Right lobe of liver (tissue), 6 donors: ENCODE data around the gene ABHD1. TPM values are rescaled to one million over a fixed set of nuclear protein-coding genes. Genes with fewer than 3 reads are reported as not detected.
A peak's percentile ranks its signal among the peaks of the same experiment; 100 is the strongest.

ENCODE experiments used
- ATAC-seq, 4 donors: fragments of 200-7000 bp; cut with Tn5 transposase; one replicate each; pipeline ENCODE4 v1.9.1; 2020; ENCODE audit warnings: mild to moderate bottlenecking in 4 of 4, moderate library complexity in 4 of 4
- DNase-seq, 3 donors: peaks; one replicate each; pipeline ENCODE4 v3.0.0-alpha.2; 2020
- H3K27ac ChIP-seq, 3 donors: fragments of 200-600 bp; one replicate each; pipeline ENCODE4 v1.8.0; 2022
- H3K27me3 ChIP-seq, 2 donors: fragments of 200-600 bp; one replicate each; pipeline ENCODE4 v1.8.0; 2022
- H3K36me3 ChIP-seq, 4 donors: fragments of 200-600 bp; sonication (generic) in 1 of 4; one replicate each; pipeline versions ENCODE4 v1.5.1 to v1.8.0; 2017 to 2022; ENCODE audit warnings: control low read depth in 1 of 4
- H3K4me1 ChIP-seq, 4 donors: fragments of 200-600 bp; sonication (generic) in 1 of 4; one replicate each; pipeline versions ENCODE4 v1.5.1 to v1.8.0; 2017 to 2022; ENCODE audit warnings: control low read depth in 1 of 4
- H3K4me3 ChIP-seq, 3 donors: fragments of 200-600 bp; one replicate each; pipeline ENCODE4 v1.8.0; 2022
- H3K9me3 ChIP-seq, 4 donors: fragments of 200-600 bp; sonication (generic) in 1 of 4; one replicate each; pipeline versions ENCODE4 v1.5.1 to v1.8.0; 2017 to 2022; ENCODE audit warnings: control low read depth in 1 of 4
- POLR2A ChIP-seq: fragments of 450-650 bp; IDR thresholded peaks from one replicate; pipeline ENCODE4 v1.6.1; 2017; ENCODE audit warnings: antibody characterized with exemption, mild to moderate bottlenecking
- WGBS: methylation state at CpG from one replicate; pipeline ENCODE4 v1.1.6; 2018; ENCODE audit warnings: low coverage, low lambda C conversion rate; ENCODE audit not compliant: insufficient coverage; ENCODE audit errors: missing lambda C conversion rate; 5-methylcytosine and 5-hydroxymethylcytosine counted together
- intact Hi-C, 2 donors: fragments of 100-400 bp; cut with DNase I; formaldehyde crosslinking; loops; one replicate each; pipeline versions ENCODE4 v1.11.2 to v1.14.1; 2022
- total RNA-seq, 6 experiments: library from RNA; depleted of rRNA in 2 of 6; stranded (reverse); fragments of >200 nt in 2 of 6; fragmentation: NEBNext Ultra II Directional in 3 of 6; extraction: Animal tissue kit (Norgen Biotek cat#: 25700) in 3 of 6; gene quantifications; one replicate each; pipeline versions ENCODE4 v1.1.0 to v1.2.4, GENCODE V29; 2016 to 2023
- TF ChIP-seq, protein P1 (sequence below), 4 donors: fragments of 200-600 bp in 3 of 4; fragments of 450-650 bp in 1 of 4; IDR thresholded peaks; one replicate each; pipeline versions ENCODE4 v1.5.1 to v1.8.0; 2016 to 2022; ENCODE audit warnings: antibody characterized with exemption in 4 of 4, mild to moderate bottlenecking in 2 of 4
- donor health status: DM: no; HTN: yes; CAD: no.
- donor health status: DM: no; HTN: no; CAD: no.
- donor health status: DM: no; HTN: no; CAD: no.
- donor health status: DM: no; HTN: yes; CAD: no.
- donor health status: DM: no; HTN: yes; CAD: no.

ABHD1 gene
- total RNA-seq, 6 experiments from 2014 or later = 0.74 to 3.2 (median 1.1) TPM

DNA sequence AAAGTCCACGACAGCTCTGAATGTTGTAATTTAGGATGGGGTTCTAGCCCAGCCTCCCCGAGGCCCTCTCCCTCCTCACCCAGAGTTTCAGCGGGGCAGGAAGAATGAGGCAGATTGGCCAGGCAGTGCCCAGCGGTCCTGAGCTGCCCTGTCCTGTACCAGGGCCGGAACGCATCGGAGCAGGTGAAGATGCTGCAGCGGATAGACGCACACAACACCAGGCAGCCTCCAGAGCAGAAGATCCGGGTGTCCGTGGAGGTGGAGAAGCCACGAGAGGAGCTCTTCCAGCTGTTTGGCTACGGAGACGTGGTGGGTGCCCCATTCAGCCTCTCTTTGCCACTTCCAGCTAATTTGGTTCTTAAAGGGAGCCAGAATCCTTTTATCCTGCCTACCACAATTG, 26.3 kb upstream of the ABHD1 start:
- H3K27ac ChIP-seq = peak overlapping the region in 1 of 3 donors; percentile 90
- no peak for DNase-seq
- peaks cover 0 to 45% (median 18%) of the 10 kb centered on the region in 4 donors for H3K4me1 ChIP-seq
- 77% methylated on average over 7 of the region's 14 CpGs for WGBS
- H3K27me3 ChIP-seq = no peaks in the 10 kb centered on the region
- H3K4me3 ChIP-seq = no peak overlapping the region
- TF ChIP-seq, protein P1, sequence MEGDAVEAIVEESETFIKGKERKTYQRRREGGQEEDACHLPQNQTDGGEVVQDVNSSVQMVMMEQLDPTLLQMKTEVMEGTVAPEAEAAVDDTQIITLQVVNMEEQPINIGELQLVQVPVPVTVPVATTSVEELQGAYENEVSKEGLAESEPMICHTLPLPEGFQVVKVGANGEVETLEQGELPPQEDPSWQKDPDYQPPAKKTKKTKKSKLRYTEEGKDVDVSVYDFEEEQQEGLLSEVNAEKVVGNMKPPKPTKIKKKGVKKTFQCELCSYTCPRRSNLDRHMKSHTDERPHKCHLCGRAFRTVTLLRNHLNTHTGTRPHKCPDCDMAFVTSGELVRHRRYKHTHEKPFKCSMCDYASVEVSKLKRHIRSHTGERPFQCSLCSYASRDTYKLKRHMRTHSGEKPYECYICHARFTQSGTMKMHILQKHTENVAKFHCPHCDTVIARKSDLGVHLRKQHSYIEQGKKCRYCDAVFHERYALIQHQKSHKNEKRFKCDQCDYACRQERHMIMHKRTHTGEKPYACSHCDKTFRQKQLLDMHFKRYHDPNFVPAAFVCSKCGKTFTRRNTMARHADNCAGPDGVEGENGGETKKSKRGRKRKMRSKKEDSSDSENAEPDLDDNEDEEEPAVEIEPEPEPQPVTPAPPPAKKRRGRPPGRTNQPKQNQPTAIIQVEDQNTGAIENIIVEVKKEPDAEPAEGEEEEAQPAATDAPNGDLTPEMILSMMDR (IDR thresholded peaks at IDR 0.05) = no peak
- TF ChIP-seq POLR2A = no peak
- ATAC-seq = no peak
- H3K9me3 ChIP-seq = no peaks in the 10 kb centered on the region
- intact Hi-C loops = loop anchor here (10.0 kb wide), 3 partner anchors 97 to 197 kb away; partner anchors contain the start of gene DNAJC5G (in 1 of the 2)
- H3K36me3 ChIP-seq = peaks cover 0 to 38% (median 15%) of the 10 kb centered on the region in 4 donors

DNA sequence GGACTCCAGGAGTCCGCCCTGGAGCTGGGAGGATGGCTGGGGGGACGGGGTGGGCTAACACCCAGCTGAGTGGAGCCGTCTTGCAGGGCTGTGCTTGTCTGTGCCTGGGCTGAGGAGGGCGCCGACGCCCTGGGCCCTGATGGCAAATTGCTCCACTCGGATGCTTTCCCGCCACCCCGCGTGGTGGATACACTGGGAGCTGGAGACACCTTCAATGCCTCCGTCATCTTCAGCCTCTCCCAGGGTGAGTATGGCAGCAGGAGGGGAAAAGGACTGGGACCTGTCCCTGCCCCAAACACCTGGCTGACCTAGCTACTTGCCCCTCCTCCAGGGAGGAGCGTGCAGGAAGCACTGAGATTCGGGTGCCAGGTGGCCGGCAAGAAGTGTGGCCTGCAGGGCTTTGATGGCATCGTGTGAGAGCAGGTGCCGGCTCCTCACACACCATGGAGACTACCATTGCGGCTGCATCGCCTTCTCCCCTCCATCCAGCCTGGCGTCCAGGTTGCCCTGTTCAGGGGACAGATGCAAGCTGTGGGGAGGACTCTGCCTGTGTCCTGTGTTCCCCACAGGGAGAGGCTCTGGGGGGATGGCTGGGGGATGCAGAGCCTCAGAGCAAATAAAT, 24.2 kb upstream of the ABHD1 start:
- TF ChIP-seq, protein P1 (IDR thresholded peaks at IDR 0.05) = no peak
- no peak for DNase-seq
- ATAC-seq = no peak
- Histone ChIP-seq H3K4me3 (no peak overlapping the region), H3K9me3 (no peaks in the 10 kb centered on the region), H3K4me1 (peaks cover 0 to 25% (median 11%) of the 10 kb centered on the region in 4 donors), H3K36me3 (peaks cover 0 to 38% (median 15%) of the 10 kb centered on the region in 4 donors), H3K27me3 (no peaks in the 10 kb centered on the region), H3K27ac (no peak overlapping the region)
- intact Hi-C loops = loop anchor here (10.0 kb wide), 3 partner anchors 95 to 195 kb away; partner anchors contain the start of gene DNAJC5G (in 1 of the 2)
- WGBS = 87% methylated on average over 3 of the region's 19 CpGs

DNA sequence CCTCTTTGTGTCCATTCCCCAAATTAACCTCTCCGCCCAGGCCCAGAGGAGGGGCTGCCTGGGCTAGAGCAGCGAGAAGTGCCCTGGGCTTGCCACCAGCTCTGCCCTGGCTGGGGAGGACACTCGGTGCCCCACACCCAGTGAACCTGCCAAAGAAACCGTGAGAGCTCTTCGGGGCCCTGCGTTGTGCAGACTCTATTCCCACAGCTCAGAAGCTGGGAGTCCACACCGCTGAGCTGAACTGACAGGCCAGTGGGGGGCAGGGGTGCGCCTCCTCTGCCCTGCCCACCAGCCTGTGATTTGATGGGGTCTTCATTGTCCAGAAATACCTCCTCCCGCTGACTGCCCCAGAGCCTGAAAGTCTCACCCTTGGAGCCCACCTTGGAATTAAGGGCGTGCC, 23.6 kb upstream of the ABHD1 start:
- peaks cover 0 to 19% (median 8%) of the 10 kb centered on the region in 4 donors for H3K4me1 ChIP-seq
- H3K27me3 ChIP-seq = no peaks in the 10 kb centered on the region
- H3K9me3 ChIP-seq = no peaks in the 10 kb centered on the region
- peaks cover 0 to 38% (median 15%) of the 10 kb centered on the region in 4 donors for H3K36me3 ChIP-seq
- DNase-seq (no peak), ATAC-seq (no peak)
- TF ChIP-seq, protein P1 (IDR thresholded peaks at IDR 0.05) = no peak
- TF ChIP-seq POLR2A = no peak
- intact Hi-C loops = no loop called here
- no peak overlapping the region for H3K4me3 ChIP-seq
- 61% methylated on average over 10 of the region's 10 CpGs for WGBS
- H3K27ac ChIP-seq = no peak overlapping the region

DNA sequence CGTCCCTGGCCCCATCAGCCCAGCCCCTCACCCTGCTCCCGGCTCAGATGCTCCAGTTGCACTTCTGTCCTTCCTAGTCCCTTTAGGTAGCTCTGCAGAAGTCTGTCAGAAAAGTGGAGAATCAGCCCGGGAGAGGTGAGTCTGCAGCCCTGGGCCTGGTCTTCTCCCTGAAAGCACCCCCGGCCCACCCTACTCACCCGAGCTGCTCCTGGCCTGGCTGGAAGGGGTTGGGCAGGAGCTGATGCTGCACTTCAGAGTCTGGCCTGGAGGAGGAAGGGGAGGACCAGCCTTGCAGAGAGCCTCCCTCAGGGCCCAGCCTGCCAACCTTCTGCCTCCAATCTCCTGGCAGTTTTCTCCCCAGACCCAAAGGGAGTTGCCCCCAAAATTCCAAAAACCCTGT, 21.3 kb upstream of the ABHD1 start:
- DNase-seq (no peak), ATAC-seq (peak; percentile 4 to 26 (median 14))
- WGBS = no CpG with 5 or more reads among the region's 5 CpGs
- H3K4me1 ChIP-seq = no peaks in the 10 kb centered on the region
- TF ChIP-seq POLR2A = no peak
- TF ChIP-seq, protein P1 (IDR thresholded peaks at IDR 0.05) = no peak
- H3K36me3 ChIP-seq = peaks cover 0 to 29% (median 12%) of the 10 kb centered on the region in 4 donors
- H3K4me3 ChIP-seq = no peak overlapping the region
- H3K27me3 ChIP-seq = no peaks in the 10 kb centered on the region
- H3K9me3 ChIP-seq = no peaks in the 10 kb centered on the region
- intact Hi-C loops = no loop called here
- no peak overlapping the region for H3K27ac ChIP-seq
